NCI-H128 (cell line): Measurements from ENCODE around the gene ARHGAP12.
"Not testable (repeated sequence)": the region's sequence is repeated elsewhere in the genome, so short reads cannot be mapped to it uniquely, and the experiment has no call there.

Experiments used
- DNase-seq: peaks from one replicate; lab custom pipeline; 2025; ENCODE audit not compliant: unreplicated experiment; lab: John Stamatoyannopoulos, UW

Gene ARHGAP12

DNA sequence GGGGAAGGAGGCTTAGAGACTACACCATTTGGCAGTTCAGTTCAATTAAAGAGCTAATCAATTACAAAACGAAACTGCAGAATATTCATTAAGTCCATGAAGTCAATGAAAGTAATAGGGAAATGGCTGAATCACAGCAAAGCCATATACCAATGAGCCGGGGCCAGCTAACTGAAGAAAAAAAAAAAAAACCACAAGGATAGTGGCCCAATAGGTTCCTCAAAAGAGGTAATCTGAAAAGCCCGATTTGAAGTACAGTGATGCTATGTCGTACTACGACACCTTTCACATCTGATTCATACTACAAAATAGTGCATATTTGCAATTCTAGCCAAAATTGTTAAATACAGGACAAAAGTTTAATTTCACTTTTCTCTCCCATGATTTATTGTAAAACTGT, 2.5 kb downstream of the ARHGAP12 start:
- no peak for DNase-seq

DNA sequence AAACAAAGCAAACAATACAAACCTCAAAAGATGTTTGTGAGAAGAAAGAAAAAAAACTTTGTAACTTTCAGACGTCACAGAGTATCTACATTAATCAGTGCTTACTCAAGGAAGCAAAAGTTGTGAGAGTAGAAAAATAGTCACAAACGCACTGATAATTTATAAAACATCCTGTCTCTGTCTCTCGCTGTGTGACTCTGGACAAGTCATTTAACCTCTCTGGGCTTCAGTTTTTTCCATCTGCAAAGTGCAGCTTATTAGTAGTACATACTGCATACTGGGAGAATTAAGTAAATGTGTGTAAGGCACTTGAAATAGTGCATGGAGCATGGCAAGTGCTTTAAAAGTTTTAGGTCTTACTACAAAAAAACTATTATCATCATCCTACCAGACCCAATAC, 3.8 kb downstream of the ARHGAP12 start:
- no peak for DNase-seq

DNA sequence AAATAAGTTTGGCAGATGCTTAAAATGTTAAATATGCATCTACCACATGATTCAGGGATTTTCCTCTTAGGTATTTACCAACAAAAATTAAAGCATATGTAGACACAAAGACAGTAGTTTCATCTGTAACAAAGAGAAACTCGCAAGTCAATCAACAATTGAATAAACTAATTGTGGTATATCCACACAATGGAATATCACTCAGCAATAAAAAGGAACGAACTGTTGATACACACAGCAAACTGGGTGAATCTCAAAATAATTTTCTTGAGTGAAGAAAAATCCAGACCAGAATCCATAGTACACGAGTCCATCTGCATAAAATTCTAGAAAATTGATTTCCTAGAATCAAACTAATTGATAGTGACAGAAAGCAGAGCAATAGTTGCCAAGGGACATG, 5.2 kb downstream of the ARHGAP12 start:
- DNase-seq: no peak

DNA sequence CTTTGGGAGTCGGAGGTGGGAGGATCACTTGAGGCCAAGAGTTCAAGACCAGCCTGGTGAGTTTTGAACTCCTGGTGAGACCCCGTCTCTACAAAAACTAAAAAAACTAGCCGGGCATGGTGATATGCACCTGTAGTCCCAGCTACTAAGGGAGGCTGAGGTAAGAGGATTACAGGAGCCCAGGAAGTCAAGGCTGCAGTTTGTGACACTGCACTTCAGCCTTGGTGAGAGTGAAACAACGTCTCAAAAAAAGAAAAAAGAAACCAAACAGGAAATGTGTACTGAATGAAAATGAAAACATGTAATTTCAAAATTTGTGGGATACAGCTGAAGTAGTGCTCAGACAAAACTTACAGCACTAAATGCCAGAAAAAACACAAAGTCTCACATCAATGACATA, 7.6 kb downstream of the ARHGAP12 start:
- DNase-seq: no peak

DNA sequence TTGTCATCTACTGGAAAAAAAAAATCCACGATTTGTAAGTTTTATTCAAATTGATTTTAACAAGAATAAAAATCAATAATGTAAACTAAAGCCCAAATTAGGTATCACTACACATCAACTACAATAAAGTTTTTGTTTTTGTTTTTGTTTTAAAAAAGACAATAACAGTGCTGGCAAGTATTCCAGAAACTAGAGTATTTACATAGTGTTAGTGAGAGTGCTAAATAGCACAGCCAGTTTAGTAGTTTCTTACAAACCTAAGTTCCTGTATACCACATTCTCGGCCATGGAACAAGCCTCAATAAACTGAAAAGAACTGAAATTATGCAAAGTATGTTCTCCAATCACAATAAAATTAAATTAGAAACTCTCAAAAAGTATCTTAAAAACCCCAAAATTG, 8.1 kb downstream of the ARHGAP12 start:
- no peak for DNase-seq

DNA sequence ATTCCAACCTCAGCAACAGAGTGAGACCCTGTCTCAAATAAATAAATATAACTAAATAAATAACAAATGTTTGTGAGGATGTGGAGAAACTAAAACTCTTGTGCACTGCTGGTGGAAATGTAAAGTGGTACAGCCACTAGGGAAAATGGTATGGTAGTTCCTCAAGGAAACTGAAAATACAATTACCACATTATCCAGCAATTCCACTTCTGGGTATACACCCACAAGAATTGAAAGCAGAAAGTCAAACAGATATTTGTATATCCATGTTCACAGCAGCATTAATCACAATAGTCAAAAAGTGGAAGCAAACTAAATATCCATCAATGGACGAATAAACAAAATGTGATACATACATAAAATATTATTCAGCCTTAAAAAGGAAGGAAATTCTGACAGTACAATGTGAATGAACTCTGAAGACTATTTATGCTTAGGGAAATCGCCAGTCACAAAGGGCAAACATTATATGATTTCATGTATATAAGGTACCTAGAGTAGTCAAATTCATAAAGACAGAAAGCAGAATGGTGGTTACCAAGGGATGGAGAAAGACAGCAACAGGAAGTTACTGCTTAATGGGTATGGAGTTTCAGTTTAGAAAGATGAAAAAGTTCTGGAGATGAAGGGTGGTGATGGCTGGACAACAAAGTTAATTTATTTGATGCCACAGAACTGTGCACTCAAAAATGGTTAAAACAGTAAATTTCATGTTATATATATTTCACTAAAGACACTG, 9.8 kb downstream of the ARHGAP12 start:
- DNase-seq: no peak

DNA sequence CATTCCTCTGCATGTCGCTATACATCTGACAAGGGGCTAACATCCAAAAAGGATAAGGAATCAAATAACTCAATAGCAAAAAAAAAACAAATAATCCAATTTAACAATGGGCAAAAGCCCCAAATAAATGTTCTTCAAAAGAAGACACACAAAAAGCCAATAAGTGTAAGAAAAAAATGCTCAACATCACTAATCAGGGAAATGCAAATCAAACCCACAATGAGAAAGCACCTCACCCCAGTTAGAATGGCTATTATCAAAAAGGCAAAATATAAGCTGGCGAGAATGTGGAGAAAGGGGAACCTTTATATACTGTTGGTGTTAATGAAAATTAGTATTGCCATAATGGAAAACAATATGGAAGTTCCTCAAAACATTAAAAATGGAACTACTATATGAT, 14.3 kb downstream of the ARHGAP12 start:
- no peak for DNase-seq

DNA sequence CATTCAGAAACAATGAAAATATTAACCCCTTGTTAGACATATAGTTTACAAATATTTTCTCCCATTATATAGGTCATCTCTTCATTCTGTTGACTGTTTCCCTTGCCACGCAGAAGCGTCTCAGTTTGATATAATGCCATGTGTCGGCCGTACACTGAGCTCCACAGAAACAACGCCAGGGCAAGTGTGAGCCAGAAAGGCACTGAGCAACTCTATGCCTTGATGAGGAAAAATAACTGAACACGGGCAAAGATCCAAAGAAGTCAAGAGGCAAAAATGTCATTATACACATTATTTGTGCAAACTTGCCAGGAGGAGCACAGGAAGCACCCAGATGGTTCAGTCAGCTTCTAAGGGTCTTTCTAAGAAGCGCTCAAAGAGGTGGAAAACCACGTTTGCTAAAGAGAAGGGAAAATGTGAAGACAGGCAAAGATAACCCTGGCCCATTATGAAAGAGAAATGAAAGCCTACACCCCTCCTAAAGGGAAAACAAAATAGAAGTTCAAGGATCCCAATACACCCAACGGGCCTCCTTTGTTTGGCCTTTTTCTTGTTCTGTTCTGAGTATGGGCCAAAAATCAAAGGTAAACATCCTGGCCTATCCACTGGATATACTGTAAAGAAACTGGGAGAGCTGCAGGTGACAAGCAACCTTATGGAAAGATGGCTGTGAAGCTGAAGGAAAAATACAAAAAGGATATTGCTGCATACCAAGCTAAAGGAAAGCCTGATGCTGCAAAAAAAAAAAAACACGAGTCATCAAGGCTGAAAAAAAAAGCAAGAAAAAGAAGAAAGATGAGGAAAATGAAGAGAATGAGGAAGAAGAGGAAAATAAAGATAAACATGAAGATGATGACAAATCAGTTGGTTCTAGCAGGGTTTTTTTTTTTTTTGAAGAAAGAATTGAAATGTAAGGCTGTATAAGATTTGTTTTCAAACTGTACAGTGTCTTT, 15.5 kb downstream of the ARHGAP12 start:
- no peak for DNase-seq

DNA sequence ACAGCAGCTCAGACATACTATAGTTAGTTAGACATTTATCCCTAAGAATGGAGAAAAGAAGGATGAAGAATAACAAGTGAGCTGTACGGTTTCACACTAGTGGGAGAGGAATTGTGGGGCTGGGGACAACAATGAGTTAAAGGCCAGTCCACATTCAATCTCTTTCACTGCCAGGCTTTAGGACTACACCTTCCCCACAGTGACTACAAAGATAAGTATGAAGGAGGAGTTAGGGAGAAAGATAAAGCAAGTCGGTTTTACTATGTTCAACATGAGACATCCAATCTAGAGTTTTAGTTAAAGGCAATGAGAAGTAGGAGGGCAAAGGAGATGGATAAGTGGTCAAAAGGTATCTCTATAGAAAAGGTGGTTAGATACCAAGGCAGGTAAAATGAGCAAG, 16.3 kb downstream of the ARHGAP12 start:
- DNase-seq: no peak

DNA sequence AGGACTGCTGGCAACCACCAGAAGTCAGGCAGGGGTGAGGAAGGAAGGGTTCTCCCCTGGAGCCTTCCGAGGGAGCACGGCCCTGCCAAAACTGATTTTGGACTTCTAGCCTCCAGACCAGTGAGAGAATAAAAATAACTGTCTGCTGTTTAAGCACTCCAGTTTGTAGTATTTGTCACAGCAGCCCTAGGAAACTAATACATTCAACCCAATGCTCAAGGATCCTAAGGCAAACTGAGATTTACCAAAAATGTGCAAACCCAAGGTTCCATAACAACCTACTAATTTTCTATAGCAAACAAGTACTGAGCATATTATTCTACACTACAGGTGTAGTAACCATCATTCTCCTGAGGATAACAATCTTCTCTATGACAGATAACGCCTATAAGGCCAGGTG, 18.6 kb downstream of the ARHGAP12 start:
- no peak for DNase-seq

DNA sequence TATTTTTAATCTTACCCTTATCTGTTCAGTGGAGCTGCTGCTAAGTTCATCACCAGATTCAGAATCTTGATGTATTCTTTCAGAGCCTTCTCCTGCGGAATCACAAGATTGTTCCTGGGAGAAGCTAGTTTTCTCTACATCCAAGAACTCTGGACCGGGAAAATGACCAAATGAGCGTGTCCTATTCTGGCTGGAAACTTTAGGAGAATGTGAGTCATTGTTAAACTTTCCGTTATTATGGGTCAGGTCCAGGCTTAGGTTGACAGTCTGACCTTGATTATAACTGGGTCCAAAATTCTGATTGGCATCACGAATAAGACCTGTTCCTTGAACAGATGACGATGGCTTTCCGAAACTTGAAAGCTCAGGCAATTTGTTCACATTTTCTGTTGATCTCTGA, 20.5 kb downstream of the ARHGAP12 start:
- no peak for DNase-seq

DNA sequence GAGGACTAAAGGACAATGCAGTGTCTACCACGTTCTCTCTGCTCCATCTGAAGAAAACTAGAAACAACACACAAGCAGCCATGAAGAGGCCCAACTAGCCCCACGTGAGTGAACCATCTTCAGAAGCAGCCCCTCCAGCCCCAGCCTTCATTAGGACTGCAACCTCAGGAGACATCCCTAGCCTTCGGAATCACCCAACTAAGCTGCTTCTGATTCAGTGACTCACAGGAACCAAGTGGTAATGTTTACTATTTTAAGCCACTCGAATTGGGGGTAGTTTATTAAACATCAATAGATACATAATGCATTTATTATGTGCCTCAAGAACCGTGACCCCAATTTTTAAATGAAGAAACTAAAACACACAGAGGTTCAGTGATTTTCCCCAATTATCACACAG, 22.6 kb downstream of the ARHGAP12 start:
- no peak for DNase-seq

DNA sequence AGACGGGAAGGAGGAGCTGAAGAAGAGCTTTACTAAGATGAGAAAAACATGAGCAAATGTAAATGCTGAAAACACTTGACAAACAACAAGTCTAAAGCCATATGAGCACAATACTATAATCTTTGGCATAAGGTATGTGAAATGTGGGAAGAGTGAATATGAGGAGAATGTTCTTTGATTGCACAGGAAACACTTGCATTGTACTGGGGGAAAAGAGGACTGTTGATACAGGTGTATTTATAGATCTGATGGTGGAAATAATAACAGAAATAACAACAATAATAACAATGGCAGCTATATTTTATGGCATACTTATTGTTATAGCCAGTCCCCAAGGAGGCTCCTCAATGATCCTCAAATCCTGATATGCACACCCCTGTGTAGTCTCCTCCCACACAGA, 23.0 kb downstream of the ARHGAP12 start:
- no peak for DNase-seq

DNA sequence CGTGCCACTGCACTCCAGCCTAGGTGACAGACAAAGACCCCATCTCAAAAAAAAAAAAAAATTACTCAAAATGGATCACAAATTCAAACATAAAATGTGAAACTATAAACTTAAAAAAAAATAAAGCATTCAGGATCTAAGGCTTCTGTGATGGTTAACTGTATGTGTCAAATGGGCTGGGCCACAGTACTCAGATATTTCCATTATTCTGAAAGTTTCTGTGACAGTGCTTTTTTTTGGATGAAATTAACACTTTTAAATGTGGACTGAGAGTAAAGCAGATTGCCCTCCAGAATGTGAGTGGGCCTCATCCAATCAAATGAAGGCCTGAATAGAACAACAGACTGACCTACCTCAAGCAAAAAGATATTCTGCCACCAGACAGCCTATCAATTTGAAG, 26.0 kb downstream of the ARHGAP12 start:
- no peak for DNase-seq

DNA sequence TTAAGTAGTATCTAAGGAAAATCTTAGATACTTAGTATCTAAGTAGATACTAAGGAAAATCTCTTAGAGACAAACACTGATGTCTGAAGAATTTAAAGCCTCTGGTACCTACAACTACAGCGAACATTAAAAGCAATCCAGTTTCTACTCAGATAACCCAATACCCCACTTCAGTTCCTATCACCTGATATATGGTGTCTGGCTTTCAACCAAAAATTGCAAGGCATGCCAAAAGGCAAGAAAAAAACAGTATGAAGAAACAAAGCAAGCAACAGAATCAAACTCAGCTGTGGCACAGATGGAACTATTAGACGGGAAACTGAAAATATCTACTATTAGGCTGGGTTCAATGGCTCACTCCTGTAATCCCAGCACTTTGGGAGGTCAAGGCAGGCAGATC, 31.1 kb downstream of the ARHGAP12 start:
- no peak for DNase-seq

DNA sequence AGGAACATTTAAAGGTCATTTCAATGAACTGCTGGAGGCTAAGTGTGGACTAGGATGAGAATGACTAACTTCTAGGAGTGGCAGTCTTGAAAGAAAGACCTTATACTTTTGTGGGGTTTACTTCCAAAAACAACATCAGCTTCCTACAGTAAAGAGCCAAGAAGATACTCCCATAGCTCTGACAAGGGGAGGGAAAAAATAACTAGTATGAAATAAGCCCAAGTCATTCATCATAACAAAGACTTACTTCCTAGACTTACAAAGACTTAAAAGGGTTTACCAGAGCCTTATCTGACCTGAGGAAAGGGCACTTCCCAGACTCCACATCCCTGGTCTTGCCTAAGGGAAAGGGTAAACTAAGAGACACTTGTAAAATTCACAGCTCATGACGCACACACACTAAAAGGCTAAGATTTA, 31.7 kb downstream of the ARHGAP12 start:
- no peak for DNase-seq

DNA sequence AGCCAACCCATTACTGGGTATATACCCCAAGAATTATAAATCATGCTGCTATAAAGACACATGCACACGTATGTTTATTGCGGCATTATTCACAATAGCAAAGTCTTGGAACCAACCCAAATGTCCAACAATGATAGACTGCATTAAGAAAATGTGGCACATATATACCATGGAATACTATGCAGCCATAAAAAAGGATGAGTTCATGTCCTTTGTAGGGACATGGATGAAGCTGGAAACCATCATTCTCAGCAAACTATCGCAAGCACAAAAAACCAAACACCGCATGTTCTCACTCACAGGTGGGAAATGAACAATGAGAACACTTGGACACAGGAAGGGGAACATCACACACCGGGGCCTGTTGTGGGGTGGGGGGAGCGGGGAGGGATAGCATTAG, 32.9 kb downstream of the ARHGAP12 start:
- DNase-seq: not testable (repeated sequence)

DNA sequence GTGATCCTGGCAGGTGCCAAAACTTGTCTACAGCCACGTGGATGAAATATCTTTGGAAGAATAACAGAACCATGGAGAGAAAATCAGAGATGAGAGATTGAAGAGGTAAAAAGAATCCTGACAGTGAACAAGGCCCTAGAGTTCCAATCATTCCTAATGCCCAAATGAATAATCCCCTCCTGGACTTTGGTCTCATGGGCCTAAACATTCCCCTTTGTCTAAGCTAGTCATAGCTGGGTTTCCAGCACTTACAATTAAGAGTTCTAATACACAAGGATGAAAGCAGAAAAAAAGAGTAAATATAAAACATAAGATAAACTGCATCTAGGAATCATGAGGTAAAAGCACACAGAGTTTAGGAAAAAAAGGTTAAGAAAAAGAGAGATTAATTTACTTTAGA, 40.2 kb downstream of the ARHGAP12 start:
- DNase-seq: no peak

DNA sequence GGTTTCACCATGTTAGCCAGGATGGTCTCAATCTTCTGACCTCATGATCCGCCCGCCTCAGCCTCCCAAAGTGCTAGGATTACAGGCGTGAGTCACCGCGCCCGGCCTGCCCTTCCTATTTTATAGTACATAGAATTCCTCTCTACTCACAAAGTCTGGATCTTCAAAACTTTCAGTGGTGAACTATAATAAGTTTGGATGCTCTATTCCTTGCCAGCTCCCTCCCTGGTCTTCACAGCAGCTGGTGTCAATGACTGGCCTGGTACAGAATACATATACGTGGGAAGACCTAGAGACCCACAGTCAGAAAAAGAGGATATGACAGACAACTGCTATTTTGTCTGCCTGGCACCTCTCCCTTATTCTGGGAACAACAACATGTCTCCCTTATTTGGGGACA, 40.8 kb downstream of the ARHGAP12 start:
- no peak for DNase-seq

DNA sequence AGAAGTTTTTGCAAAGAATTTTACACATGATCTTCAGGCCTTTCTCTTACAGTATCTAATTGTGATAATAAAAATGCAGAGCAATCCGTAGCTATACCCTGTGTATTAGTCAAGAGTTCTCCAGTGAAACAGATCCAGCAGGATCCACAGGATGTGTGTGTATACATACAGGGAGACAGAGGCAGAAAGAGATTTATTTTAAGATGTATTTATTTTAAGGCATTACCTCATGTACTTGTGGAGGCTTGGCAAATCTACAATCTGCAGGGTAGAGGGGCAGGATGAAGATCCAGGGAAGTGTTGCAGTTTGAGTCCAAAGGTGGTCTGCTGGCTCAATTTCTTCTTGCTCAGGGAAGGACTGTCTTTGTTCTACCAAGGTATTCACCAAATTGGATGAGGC, 41.7 kb downstream of the ARHGAP12 start:
- no peak for DNase-seq

DNA sequence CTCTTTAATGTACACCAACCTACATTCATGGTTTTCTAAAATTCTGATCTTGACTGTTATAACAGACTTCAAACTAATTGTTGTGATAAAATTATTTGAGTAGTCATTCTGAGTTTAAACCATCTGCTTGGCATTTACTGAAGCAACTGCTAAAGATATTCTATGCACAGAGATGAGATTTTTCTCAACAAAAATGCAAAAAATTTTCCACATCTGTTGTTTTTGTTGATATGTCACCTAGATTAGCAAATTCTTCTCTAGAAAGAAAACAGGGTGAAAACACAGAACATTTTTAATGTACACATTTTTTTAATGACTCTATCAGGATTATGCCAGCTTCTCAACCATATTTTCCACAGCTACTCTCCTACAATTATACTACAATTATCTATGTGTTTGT, 42.7 kb downstream of the ARHGAP12 start:
- no peak for DNase-seq

DNA sequence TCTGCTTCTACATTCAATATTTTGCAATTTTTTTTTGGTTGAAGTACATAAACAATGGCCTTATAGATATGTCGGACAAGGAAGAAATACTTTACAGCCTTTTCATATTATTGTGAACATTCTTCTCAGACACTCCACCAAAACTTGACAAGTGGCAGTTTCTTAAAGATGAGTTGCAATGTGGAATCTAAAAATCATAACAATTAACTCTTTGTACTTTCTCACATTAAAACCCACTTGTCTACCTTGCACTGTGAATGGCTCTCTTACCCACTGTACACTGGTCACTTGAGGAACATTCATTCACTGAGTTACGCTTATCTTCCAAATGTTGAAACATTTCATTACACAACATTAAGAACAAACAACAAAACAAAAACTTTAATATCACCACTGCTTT, 44.2 kb downstream of the ARHGAP12 start:
- no peak for DNase-seq
